A549 treated with CpdA at 1 μM for 4 hours (cell line): ENCODE data around the gene SERP2. TPM values are rescaled to one million over a fixed set of nuclear protein-coding genes. Genes with fewer than 3 reads are reported as not detected.

Source experiments
- total RNA-seq: library from RNA; stranded (reverse); fragments of 200-300 nt; extraction: Qiagen RNA extraction; gene quantifications from 5 replicates; pipeline ENCODE4 v1.2.3, GENCODE V29; 2022; ENCODE audit warnings: low read depth

SERP2 gene
- total RNA-seq = not detected in 5 replicates

DNA sequence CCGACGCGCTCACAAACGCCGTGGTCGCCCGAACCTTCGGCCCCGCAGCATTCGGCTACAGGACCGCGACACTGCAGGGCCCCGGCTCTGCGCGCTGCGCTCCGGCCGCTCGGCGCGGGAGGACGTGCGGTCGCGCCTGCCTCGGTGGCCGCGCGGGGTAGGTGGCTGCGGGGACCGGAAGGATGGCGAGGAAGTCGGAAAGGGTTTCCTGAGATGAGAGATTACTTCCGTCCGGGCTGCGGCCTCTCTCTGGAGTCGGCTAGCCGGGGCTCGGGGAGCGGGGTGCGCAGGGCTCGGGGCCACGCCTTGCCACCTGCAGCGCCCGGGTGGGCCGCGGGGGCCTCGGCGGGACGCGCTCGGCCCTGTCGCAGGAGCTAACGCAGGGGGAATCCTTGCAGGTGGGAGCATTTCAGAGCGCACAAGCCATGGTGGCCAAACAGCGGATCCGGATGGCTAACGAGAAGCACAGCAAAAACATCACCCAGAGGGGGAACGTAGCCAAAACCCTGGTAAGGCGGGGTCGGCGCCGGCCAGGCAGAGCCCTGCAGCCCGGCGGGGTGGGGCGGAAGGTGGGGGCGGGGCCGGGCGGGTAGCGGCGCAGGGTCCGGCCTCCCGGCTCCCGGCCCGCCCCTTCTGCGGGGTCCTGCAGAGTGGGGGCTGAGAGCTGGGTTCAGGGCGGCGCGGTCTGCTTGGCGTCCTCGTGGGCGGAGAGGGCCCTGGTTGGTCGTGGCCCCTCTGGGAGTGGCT, at the start of gene SERP2:
Gene SERP2, plus strand, starts transcription at position 224 of the 747 bp plus-strand sequence. Its CDS starts 202 bp downstream, at position 426.

Other genes starting within 250 kb of the SERP2 start
- 102 to 108 TPM (median 106 TPM) in 5 replicates for gene TSC22D1, start 202.5 kb downstream of the SERP2 start, total RNA-seq